Measurements from ENCODE around the gene FOXP1.

DNA sequence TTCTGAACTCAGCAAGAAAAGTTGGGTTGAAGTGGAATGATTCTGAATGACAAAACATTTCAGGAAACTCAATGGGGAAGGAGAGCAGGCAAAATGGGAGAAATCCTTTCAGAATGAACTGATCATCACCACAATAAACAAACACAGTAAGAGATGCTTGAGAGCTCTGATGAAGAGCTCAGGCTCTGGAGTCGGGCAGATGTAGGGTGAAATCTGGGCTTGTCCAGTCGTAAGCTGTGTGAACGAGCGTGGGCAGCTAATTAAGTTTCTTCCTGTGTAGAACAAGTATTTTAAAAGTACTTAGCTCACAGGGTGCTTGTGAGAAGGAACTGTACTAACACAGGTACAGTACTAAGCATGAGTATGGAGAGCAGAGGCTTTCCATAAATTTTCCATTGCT is 406.2 kb downstream of the FOXP1 start:
- TF ChIP-seq, protein P1, sequence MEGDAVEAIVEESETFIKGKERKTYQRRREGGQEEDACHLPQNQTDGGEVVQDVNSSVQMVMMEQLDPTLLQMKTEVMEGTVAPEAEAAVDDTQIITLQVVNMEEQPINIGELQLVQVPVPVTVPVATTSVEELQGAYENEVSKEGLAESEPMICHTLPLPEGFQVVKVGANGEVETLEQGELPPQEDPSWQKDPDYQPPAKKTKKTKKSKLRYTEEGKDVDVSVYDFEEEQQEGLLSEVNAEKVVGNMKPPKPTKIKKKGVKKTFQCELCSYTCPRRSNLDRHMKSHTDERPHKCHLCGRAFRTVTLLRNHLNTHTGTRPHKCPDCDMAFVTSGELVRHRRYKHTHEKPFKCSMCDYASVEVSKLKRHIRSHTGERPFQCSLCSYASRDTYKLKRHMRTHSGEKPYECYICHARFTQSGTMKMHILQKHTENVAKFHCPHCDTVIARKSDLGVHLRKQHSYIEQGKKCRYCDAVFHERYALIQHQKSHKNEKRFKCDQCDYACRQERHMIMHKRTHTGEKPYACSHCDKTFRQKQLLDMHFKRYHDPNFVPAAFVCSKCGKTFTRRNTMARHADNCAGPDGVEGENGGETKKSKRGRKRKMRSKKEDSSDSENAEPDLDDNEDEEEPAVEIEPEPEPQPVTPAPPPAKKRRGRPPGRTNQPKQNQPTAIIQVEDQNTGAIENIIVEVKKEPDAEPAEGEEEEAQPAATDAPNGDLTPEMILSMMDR (IDR thresholded peaks at IDR 0.05; ENCODE audit: insufficient read depth, low read depth, low read length) = no peak
- TF ChIP-seq EZH2 (IDR thresholded peaks at IDR 0.05; ENCODE audit: insufficient read depth, low read length) = no peak

Measured in astrocyte (in vitro differentiated cells and primary cell).